Stimulated activated CD4-positive, alpha-beta T cell treated with anti-CD3 and anti-CD28 coated beads, Interleukin-4, amount 100 ng/mL, for 24 hours (primary cell): ENCODE results near the gene ANKDD1B.

Experiments used
- DNase-seq: peaks from one replicate; pipeline ENCODE4 v3.0.0-alpha.2; 2020

The ANKDD1B gene

DNA sequence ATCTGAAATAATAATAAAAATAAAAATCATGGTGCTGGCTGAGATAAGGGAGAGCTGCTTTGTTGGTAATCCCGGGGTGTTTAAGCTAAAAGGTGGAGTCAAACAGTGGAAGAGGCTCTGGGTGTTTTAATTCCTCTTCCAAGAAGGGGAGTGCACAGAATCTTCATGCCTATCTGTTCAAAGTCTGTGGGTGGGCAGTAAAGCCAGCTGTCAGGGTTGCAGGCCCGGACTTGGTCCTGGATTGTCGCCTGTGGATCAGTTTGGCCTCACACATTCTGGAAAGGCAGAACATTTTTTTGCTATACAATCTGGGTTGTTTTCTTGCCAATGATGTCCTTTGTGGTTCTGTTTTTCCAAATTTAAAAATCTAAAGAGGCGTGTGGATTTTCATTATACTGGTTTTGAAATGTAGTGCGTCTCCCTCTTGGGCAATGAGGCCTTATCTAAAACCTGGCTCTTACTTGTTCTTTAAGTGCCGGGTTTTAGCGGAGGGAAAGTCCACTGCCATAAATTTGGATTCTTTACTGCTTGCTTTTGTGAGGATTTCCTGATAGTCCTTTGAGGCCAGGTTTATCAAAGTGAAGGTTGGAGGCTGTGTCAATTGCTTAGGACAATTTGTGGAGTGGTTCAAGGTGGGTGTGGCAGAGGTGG is 5.8 kb downstream of the ANKDD1B start:
- no peak for DNase-seq

DNA sequence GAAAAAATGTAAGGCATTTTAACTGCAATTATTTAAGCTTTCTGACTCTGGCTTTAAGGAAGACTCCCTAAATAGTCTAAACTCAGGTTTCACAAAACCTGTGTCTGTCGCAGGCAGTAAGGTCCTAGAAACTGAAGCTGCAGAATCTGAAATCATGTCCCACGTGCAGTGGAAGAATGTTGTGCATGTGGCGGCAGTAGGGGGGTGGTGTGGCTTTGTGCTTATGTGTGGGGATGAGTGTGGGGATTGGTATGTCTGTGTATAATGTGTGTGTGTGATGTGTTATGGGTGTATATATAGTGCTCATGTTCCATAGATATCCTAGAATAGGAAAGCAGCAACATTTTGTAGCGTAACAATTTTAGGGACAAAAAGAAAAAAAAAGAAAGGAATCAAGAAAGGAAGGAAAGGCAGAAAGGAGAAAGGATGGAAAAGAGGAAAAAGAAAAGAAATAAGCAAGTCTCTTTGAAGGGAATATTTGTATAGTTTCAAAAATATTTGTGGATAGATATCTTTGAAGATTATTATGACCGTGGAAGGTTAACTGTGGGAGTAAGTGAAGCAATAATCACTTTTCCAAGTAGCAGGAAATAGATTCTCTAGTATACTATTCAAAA is 6.6 kb downstream of the ANKDD1B start:
- DNase-seq: no peak

DNA sequence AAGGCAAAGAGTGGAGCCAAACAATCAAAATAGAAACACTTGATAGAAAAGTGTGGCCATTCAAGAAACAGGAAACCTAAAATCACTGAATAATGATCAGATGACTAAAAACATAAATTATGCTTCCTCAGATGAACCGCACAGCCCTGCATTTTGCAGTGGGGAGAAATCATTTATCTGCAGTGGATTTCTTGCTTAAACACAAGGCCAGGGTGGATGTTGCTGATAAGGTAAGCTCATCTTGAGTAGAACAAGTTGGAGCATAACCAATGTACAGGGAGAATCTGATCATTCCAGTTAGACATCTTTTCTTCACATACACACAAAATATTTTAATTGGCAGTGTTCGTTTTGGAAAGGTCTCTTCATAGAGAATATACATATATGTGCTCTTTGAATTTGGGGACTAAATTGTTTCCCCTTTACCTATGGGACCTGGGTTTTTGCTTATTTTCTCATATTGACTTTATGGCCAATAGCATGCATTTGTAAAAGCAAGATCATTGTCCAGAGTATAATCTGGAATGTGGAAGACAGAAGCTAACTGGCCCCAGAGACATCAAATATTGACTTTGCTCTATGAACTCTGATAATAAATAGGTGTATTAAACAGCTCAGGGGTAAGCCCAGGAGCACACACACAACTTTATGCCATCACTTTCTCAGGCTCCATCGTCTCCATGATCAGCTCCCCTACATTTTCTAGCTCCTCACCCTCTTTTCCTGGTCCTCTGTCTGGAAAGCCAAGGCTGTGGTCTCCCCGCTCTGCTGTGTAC is 9.1 kb downstream of the ANKDD1B start:
- DNase-seq: no peak

DNA sequence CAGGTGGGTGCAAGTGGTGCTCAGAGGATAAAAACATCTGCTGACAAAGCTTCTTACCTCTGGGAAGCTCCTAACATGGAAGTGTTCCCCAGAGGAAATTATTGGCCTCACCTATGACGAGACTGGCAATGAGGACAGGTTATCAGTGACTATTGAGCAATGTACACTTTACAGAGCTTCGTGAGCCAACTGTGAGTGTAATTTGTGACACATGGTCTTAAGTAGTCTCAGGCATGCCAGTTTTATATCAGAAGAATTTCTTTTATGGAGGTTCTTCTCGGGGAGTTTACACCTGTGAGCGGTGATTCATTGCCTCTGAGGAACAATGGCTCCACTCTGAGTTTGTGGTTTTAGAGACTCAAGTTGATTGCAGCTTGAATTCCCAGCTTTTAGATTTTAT is 11.3 kb downstream of the ANKDD1B start:
- DNase-seq: no peak

DNA sequence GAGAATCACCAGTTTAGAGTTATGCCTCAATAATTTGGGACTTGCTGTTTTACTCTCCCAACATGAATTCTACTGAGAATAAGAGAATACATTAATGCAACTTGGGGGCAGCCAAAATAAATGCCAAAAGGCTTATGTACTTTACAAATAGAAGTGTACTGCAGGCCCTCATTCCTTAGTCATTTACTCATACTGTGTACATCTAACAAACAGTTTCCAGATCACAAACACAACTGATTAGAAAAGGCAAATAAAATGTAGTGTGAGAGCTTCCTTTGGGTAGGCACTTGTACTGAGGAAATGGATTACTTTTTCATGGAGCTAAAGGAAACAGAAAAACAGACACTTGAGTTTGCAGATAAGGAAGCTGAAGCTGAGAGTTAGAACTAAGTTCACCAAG is 12.6 kb downstream of the ANKDD1B start:
- DNase-seq: no peak

DNA sequence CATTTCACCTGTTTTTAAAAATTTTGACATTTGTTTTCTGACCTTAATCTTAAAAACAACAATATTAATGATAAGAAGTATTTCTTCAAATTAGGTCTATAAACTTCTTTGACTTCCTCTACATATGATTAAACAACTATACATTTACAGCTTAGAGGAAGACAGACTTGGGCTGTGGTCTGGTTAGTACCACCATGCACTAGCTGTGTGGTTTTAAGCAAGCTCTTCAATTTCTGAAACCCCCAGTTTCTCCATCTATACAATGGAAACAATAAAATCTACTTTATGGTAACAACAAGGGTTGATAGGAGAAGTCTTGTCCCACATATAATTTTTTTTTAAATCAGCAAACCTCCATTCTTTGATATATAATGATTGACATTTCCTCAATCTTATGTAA is 15.7 kb downstream of the ANKDD1B start:
- no peak for DNase-seq

DNA sequence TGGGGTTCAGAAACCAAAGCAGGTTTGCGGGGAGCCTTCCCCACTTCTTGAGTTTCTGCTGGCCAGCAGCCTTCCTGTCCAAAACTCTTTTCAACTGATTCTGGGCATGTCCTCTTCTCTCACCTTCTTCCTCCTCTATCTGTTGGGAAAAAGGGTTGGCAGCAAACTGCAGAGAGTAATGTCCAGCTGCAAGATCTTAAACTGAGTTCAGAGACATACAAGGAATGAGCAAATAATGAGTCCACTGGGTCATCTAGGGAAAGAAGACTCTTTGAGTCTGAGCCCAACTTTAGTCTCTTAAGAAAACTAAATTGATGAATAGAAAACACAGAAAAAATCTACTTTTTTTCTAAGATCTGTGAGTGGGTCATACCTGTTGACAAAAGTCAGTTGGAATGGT is 16.5 kb downstream of the ANKDD1B start:
- DNase-seq: no peak

DNA sequence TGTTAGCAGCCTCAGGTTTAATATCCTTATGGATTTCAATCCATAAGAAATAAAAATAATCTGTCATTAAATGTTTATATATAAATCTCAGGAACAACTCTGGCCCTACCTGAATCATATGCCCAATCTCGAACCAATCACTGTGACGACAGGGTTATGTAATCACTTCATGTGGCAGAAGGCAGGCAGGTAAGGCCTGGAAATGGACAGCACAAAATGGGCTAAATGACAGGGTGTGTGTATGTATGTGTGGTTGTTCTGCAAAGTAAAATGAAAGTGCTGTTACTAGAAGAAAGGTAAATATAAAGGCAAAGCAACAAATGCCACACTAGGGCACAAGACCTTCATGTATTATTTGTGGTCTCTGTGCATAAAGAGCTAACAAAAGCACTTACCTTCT is 19.6 kb downstream of the ANKDD1B start:
- no peak for DNase-seq

DNA sequence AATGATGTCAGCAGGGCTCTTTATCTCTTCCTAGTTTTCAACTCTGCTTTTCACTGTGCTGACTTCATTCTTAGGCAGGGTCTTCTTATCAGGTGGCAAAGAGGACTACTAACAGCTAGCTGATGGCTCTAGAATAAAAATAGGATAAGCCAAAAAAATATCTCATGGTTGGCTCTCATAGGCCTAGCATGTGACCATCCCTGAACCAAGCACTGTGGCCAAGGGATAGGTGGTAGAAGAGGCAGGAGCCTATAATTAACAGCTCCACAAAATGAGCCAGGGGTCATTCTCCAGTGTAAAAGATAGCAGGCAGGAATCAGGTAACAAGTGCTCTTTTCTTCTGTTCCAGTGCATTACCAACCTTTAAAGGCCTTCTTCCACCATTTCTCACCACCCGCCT is 21.1 kb downstream of the ANKDD1B start:
- no peak for DNase-seq

DNA sequence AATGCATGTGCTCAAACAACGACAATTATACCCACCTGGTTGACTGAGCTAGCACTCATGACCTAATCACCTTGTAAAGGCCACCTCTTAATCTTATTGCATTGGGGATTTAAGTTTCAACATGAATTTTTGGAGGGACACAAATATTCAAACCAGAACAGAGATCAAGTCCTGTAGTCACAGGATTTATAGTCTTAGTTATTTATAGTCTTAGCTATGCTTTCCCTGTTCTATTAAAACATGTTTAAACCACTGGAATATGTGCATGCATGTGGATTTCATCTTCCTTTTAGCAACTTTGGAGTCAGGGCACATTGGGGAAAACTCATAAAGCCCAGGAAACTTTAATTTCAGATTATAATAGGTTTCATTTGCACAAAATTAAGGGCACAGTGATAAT is 26.7 kb downstream of the ANKDD1B start:
- DNase-seq: no peak

DNA sequence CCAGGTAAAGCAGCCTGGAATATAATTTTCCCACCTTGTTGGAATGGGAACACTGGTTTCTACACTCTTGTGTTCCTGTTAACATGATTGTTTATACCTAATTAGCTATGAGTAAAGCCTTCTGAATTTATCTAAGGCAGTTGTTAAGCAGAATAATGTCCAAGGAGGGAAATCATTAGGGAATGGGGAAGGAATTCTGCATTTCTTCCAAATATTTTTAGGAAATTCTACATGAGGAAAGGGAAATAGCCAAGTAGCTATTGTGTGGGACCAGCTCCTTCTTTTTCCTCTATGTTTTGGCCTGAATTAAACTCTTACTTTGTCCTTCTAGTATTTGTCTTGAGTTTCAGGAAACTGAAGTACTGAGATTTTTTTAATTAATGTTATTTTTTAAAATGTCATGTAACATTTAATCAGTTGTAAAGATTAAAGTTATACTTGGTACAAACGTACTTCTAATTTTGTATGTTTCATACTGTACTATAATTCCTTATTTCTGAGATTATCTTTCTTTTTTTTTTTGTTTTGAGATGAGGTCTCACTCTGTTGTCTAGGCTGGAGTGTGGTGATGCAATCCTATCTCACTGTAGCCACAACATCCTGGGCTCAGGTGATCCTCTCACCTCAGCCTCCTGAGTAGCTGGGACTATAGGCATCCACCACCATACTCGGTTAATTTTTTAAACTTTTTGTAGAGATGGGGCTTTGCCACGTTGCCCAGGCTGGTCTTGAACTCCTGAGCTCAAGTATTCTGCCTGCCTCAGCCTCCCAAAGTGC is 28.5 kb downstream of the ANKDD1B start:
- no peak for DNase-seq

DNA sequence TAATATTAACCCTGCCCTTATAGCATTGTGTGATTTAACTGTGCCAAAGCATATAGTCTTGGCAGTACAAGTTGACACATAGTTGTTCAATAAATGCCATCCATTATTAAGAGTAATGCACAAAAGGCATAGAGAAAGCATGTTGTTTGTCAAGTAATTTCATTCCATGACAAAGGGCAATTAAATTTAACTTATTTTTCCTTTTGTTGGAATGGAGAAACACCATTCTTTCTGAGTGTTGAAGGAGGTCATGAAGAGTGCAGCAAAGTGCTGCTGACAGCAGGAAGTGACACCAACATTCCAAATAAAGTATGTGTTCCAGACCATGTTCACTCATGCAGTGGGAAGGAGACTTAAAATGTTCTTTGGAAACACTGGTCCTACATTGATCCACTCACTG is 29.1 kb downstream of the ANKDD1B start:
- no peak for DNase-seq

DNA sequence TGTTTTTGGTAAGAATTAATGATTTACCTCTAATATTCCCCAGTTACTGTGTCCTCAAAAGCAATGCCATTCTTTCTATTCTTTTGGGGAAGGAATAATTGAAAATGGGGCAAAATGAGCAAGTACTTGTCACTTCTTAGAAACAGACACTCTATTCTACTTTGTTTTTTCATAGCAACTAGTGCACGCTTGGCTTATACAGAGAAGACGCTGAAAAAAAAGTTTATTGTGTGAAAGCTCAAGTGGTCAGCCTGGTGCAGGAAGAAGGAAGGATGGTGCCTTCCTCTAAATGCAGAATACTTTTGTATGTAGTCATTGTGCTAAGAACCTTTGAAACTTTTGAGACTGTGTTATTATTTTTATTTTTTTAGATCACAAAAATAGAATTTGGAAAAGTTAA is 29.6 kb downstream of the ANKDD1B start:
- DNase-seq: no peak

DNA sequence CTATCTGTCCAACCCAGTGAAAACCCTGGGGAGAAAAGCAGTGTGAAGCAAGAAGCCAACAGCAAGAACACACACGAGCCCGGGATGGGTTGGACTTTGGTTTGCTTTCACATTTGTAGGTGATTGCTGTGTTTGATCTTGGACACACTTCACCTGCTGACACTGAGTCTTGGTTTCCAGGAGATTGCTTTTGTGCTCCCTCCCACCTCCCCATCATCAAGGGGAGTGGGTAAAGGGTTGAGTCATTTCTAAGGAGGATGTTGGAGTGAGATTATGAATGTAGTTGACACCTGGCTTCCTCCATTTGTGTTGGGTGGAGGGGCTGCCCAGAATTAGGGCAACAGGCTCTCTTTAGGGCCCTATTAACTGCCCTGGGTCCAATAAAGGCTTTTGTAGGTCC is 37.5 kb downstream of the ANKDD1B start:
- no peak for DNase-seq

DNA sequence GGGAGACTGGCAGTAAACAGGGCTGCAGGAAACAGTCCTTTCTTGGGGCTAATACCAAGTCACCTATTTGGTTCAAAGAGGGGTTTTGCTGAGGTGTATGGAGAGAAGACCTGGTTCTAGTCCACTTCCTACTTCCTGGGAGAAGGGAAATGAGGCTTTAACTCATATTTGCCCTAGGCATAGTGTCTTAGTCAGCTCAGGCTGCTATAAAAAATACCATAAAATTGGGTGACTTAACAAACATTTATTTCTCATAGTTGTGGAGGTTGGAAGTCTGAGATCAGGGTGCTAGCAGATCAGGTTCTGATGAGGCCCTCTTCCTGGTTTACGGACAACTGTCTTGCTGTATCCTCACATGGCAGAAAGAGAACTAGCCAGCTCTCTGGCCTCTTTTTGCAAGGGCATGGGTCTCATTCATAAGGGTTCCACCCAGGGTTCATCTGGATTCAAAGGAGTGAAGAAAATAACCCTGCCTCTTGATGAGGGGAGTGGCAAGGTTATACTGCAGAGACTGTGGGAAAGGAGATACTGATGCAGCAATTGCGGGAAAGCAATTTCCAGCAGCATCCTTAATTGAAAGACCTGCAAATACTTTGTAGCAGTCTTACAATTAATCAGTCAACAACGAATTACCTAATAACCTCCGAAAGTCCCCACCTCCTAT is 40.5 kb downstream of the ANKDD1B start:
- no peak for DNase-seq

DNA sequence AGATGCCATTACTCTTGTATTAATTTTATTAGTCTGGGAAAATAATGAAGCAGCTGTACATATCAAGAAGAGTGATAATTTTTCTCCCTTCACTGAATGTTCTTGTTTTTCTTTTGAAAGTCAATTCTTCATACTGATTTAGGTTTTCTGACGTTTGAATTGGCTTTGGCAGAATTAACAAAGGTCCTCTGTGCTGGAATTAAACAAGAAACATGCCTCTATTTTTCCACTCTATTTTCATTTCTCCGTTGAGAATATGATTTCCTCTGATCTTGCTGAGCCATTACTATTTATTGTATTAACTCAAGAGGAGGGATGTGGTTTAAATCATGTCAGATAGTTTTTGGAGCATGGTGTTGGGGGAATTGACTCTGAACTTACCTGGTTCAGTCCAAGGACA is 42.3 kb downstream of the ANKDD1B start:
- DNase-seq: no peak

DNA sequence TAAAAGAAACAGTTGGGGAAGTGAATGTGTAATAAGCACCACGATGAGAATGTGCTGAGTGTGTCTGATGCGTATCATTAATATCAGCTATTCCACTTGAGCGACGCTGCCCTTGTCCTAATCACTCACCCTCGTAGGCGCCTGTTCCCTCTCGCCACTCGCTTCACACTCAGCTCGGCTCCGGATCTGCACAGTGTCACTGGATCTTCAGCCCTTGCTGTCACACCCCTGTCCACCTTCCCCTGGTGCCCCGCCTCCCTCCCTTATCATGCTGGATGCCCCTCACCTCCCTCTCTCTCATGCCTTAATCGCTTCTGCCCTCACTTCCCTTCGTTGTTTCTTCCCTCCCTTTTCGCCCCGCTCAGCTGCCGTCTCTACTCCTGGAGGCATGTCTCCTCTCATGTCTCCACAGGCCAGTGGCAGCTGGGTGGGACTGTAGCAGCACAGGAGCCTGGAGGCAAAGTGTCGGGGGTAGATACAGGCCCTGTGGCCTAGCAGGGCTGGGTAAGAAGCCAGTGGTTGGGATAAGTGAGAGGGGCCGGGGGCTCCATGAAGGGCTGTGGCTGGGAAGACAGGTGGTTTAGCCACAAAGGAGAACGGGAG is 43.5 kb downstream of the ANKDD1B start:
- DNase-seq: no peak

DNA sequence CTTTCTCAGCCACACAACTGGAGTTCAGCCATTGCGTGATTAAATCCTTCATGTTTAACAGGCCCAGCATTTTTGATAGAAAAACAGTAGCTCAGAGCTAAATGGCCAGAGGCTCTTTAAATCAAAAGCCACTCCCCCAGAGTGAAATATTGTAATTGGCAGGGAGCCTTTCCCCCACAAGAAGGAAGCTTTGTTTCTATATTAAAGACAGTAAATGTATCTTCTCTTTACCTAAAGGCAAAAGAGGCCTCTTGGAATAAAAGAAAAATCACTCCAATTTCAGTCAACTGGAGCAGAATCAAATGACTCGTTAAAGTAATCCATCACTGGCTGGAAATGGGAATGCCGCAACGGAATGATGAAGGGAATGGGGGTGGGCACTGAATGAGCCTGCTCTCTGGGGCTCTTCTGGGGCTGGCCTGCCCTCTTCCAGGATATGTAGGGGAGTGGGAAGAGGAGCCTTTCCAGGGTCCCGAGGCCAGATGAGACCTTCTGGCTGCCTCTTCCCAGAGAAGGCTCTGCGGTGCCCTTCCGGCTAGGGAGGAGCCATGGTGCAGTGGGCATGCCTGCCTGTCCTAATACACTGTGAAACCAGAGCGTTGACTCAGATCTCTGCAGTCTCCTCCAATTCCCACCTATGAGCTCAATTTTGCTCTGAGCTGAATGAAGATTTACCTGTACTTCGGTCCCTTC is 45.2 kb downstream of the ANKDD1B start:
- DNase-seq: no peak

DNA sequence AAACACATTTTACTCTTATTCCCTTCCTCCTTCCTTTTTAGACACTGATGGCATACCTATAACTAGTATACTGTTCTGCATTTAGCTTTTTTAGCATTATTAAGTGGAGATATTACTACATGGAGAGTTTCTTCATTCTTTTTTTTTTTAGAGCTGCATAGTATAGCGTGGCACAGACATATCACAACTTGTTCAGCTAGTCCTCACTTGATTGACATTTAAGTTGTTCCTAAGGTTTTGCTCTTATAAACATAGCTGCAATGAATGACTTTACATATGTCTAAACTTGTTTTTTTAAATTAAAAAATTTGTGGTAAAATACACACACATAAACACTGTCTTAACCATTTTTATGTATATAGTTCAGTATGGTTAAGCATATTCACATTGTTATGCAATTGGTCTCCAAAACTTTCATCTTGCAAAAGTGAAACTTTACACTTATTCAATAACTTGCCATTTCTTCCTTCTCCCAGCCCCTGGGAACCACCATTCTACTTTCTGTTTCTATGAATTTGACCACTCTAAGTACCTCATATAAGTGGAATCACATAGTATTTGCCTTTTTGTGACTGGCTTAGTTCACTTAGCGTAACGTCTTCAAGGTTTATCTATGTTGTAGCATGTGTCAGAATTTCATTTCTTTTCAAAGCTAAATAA is 48.7 kb downstream of the ANKDD1B start:
- no peak for DNase-seq

DNA sequence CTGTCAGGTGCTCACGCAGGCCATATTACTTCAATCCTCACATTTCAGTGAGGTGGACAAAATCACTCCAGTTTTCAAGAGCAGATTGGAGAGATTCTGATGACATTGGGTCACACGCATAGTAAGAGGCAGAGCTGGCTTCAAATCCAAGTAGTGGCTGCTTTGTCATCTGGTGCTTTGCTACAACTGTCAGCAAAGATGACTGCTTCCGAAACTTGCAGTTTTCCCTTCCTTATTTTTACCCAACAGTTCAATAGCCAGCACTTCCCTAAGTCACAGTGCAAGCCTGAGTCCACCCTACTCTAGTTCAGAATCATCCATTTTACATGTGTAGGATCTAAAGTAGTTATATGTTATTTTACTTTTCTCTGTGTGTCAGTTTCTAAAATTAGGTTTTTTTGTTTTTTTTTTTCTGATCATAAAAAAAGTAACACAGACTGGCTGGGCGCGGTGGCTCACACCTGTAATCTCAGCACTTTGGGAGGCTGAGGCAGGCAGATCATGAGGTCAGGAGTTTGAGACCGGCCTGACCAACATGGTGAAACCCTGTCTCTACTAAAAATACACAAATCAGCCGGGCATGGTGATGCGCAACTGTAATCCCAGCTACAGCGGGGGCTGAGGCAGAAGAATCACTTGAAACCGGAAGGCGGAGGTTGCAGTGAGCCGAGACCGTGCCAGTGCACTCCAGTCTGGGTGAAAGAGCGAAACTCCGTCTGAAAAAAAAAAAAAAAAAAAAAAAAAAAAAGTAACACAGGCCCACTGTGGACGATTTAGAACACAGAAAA is 49.6 kb downstream of the ANKDD1B start:
- no peak for DNase-seq

DNA sequence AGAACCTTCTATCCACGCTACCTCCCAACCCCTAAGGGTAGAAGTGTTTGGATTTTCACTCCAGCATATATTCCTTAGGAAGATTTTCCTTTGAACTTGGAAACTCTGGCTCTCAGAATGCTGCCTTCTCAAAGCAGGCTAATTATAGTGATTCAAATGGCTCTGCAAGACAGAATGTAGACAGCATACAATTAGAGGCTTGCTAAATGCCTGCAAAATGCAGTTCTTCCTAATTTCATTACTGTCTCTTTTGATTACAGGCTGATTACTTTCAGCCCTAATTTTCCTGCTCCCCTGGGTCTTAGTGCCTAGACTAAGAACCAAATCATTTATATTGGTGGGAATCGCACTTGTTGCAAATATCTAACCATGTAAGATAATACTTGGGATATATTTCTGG is 50.8 kb downstream of the ANKDD1B start:
- no peak for DNase-seq
